Esophagus muscularis mucosa (tissue), 4 donors: ENCODE data around the gene GRM4.

ENCODE experiments used
- EP300 ChIP-seq: sonication (generic); formaldehyde crosslinking; IDR thresholded peaks from one replicate; pipeline ENCODE4 v1.6.1; 2017; ENCODE audit warnings: antibody characterized with exemption
- POLR2A ChIP-seq: fragments of 450-650 bp; IDR thresholded peaks from one replicate; pipeline ENCODE4 v1.6.1; 2017; ENCODE audit warnings: antibody characterized with exemption, moderate library complexity, mild to moderate bottlenecking, low read depth
- TF ChIP-seq, protein P1 (sequence below), 3 experiments: fragments of 200-600 bp in 2 of 3; fragments of 450-650 bp in 1 of 3; sonication (generic) in 2 of 3; IDR thresholded peaks; one replicate each; pipeline ENCODE4 v1.5.1; 2017 to 2019; ENCODE audit warnings: antibody characterized with exemption in 3 of 3, mild to moderate bottlenecking in 2 of 3, moderate library complexity in 1 of 3

DNA sequence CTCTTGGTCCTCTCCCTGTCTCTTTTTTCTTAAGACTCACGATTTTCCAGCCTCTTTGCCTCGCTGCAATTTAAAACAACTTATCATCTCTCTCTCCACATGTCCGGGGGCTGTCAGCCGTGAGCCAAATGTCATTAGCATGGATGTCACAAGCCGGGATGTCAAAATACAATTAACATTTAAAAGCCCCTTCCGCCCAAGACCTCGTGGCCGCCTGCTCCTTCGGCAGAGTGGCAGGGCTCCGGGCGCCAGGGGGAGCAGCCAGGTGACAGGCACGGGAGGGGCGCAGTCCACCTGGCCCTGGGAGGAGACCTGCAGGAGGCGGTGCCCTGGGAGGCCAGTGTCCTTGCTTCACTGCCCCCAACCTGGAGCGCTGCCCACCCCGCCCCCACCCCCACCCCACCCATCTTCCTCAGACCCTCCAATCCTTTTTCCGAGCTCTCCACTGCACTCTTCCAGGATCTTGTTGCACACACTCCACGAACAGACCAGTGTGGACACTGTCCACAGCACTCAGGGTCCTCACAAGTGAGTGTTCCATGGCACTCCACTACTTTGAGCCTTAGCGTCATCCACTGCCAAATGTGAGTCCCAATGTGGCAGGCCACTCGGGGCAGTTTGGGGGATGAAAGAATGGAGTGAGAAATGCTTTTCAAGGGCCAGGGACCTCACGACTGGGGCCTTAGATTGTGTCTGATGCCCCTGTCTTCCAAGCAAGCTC lies 5.6 kb upstream of the GRM4 start:
- TF ChIP-seq, protein P1, sequence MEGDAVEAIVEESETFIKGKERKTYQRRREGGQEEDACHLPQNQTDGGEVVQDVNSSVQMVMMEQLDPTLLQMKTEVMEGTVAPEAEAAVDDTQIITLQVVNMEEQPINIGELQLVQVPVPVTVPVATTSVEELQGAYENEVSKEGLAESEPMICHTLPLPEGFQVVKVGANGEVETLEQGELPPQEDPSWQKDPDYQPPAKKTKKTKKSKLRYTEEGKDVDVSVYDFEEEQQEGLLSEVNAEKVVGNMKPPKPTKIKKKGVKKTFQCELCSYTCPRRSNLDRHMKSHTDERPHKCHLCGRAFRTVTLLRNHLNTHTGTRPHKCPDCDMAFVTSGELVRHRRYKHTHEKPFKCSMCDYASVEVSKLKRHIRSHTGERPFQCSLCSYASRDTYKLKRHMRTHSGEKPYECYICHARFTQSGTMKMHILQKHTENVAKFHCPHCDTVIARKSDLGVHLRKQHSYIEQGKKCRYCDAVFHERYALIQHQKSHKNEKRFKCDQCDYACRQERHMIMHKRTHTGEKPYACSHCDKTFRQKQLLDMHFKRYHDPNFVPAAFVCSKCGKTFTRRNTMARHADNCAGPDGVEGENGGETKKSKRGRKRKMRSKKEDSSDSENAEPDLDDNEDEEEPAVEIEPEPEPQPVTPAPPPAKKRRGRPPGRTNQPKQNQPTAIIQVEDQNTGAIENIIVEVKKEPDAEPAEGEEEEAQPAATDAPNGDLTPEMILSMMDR (IDR thresholded peaks at IDR 0.05): no peak
- TF ChIP-seq POLR2A (no peak), EP300 (no peak)
